HFF-Myc (cell line): Measurements from ENCODE around the gene RAB3GAP1.

Source experiments
- DNase-seq: peaks from one replicate; pipeline ENCODE4 v3.0.0-alpha.2; 2011; ENCODE audit warnings: low read depth; ENCODE audit errors: extremely low read depth
- H3K4me3 ChIP-seq: replicated peaks from 2 replicates; pipeline ENCODE4 v1.5.1; 2011; ENCODE audit warnings: low read depth, mild to moderate bottlenecking, control low read depth, low read length
- CTCF ChIP-seq: IDR thresholded peaks from 2 replicates; pipeline ENCODE4 v1.5.1; 2012; ENCODE audit warnings: mild to moderate bottlenecking, low read depth, low read length, control low read depth; ENCODE audit errors: missing control alignments

RAB3GAP1 gene

GRCh38 chr2:135124924-135125886, 73.1 kb downstream of the RAB3GAP1 start:
- no peak for DNase-seq
- no peak for TF ChIP-seq CTCF
- no peak overlapping the region for H3K4me3 ChIP-seq

GRCh38 chr2:135125940-135126339, 73.8 kb downstream of the RAB3GAP1 start:
- H3K4me3 ChIP-seq, result no peak overlapping the region
- no peak for DNase-seq
- TF ChIP-seq CTCF, result no peak

- no peak for DNase-seq
- no peak overlapping the region for H3K4me3 ChIP-seq
- TF ChIP-seq CTCF, result no peak
Observed at GRCh38 chr2:135130751-135131150, 78.7 kb downstream of the RAB3GAP1 start.

GRCh38 chr2:135132314-135132713, 80.2 kb downstream of the RAB3GAP1 start:
- no peak overlapping the region for H3K4me3 ChIP-seq
- DNase-seq, result no peak
- TF ChIP-seq CTCF, result no peak

- TF ChIP-seq CTCF, result no peak
- no peak overlapping the region for H3K4me3 ChIP-seq
- DNase-seq, result no peak
Observed at GRCh38 chr2:135140606-135141005, 88.5 kb downstream of the RAB3GAP1 start.

GRCh38 chr2:135142323-135142722, 90.2 kb downstream of the RAB3GAP1 start:
- no peak for TF ChIP-seq CTCF
- H3K4me3 ChIP-seq, result no peak overlapping the region
- DNase-seq, result no peak
